ENCODE results near the gene DNAH10.

GRCh38 chr12:123941000-123941399 is 178.9 kb downstream of the DNAH10 start:
- TF ChIP-seq EZH2phosphoT487 (IDR thresholded peaks at IDR 0.05; ENCODE audit: low read depth, severe bottlenecking, unreplicated experiment): no peak
- TF ChIP-seq, protein P1, sequence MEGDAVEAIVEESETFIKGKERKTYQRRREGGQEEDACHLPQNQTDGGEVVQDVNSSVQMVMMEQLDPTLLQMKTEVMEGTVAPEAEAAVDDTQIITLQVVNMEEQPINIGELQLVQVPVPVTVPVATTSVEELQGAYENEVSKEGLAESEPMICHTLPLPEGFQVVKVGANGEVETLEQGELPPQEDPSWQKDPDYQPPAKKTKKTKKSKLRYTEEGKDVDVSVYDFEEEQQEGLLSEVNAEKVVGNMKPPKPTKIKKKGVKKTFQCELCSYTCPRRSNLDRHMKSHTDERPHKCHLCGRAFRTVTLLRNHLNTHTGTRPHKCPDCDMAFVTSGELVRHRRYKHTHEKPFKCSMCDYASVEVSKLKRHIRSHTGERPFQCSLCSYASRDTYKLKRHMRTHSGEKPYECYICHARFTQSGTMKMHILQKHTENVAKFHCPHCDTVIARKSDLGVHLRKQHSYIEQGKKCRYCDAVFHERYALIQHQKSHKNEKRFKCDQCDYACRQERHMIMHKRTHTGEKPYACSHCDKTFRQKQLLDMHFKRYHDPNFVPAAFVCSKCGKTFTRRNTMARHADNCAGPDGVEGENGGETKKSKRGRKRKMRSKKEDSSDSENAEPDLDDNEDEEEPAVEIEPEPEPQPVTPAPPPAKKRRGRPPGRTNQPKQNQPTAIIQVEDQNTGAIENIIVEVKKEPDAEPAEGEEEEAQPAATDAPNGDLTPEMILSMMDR (IDR thresholded peaks at IDR 0.05; ENCODE audit: poor library complexity): no peak
- no peak for TF ChIP-seq EZH2 (IDR thresholded peaks at IDR 0.05; ENCODE audit: borderline replicate concordance)
